Fibroblast of lung (primary cell): ENCODE data around the gene ABHD18. TPM values are rescaled to one million over a fixed set of nuclear protein-coding genes. Genes with fewer than 3 reads are reported as not detected.
"Not testable (repeated sequence)": the region's sequence is repeated elsewhere in the genome, so short reads cannot be mapped to it uniquely, and the experiment has no call there.

ENCODE experiments used
- DNase-seq, 2 donors: peaks; one replicate each; pipeline versions ENCODE4 v3.0.0 to v3.0.0-alpha.2; 2010; ENCODE audit warnings: low read depth in 2 of 2
- H2AFZ ChIP-seq: 2 replicates; pipeline ENCODE4 v1.5.1; 2012; ENCODE audit warnings: low read length, control low read depth, inconsistent platforms
- H3K27ac ChIP-seq: 2 replicates; pipeline ENCODE4 v1.5.1; 2011; ENCODE audit warnings: low read length, control low read depth; ENCODE audit not compliant: insufficient read depth
- H3K27me3 ChIP-seq: 2 replicates; pipeline ENCODE4 v1.5.1; 2011; ENCODE audit warnings: mild to moderate bottlenecking, low read length; ENCODE audit not compliant: control insufficient read depth, insufficient read depth
- H3K36me3 ChIP-seq: 2 replicates; pipeline ENCODE4 v1.5.1; 2011; ENCODE audit warnings: low read length; ENCODE audit not compliant: control insufficient read depth, insufficient read depth
- H3K4me1 ChIP-seq: 2 replicates; pipeline ENCODE4 v1.5.1; 2011; ENCODE audit warnings: low read length; ENCODE audit not compliant: control insufficient read depth, insufficient read depth; ENCODE audit errors: extremely low read depth
- H3K4me2 ChIP-seq: 2 replicates; pipeline ENCODE4 v1.5.1; 2011; ENCODE audit warnings: low read length, control low read depth; ENCODE audit not compliant: insufficient read depth; ENCODE audit errors: extremely low read depth
- H3K4me3 ChIP-seq, 4 experiments: fragments of 200-600 bp in 1 of 4; sonication (generic) in 1 of 4; replicated peaks in 1 of 4; 2 replicates each; pipeline ENCODE4 v1.5.1; 2011 to 2016; ENCODE audit warnings: low read length in 4 of 4, low read depth in 3 of 4, mild to moderate bottlenecking in 3 of 4, control low read depth in 2 of 4, inconsistent platforms in 1 of 4, mixed read lengths in 1 of 4; ENCODE audit not compliant: insufficient read depth in 1 of 4; ENCODE audit errors: control extremely low read depth in 1 of 4
- H3K79me2 ChIP-seq: 2 replicates; pipeline ENCODE4 v1.5.1; 2012; ENCODE audit warnings: mild to moderate bottlenecking, low read length, inconsistent platforms; ENCODE audit not compliant: control insufficient read depth, insufficient read depth
- H3K9ac ChIP-seq: 2 replicates; pipeline ENCODE4 v1.5.1; 2011; ENCODE audit warnings: mild to moderate bottlenecking, low read length, control low read depth; ENCODE audit not compliant: insufficient read depth
- H3K9me3 ChIP-seq: 2 replicates; pipeline ENCODE4 v1.5.1; 2012; ENCODE audit warnings: low read depth, low read length; ENCODE audit not compliant: control insufficient read depth, insufficient read depth
- H4K20me1 ChIP-seq: 2 replicates; pipeline ENCODE4 v1.5.1; 2011; ENCODE audit warnings: low read length; ENCODE audit not compliant: control insufficient read depth, insufficient read depth; ENCODE audit errors: extremely low read depth
- EZH2 ChIP-seq: IDR thresholded peaks from 2 replicates; pipeline ENCODE4 v1.5.1; 2012; ENCODE audit warnings: low read length, control low read depth, mild to moderate bottlenecking; ENCODE audit errors: missing control alignments
- polyA plus RNA-seq, 2 donors: library from polyadenylated mRNA; depleted of rRNA in 1 of 2; stranded (reverse) in 1 of 2; unstranded in 1 of 2; fragments of >200 nt; gene quantifications; 2 replicates each; pipeline ENCODE4 v1.2.1, GENCODE V29; 2011 to 2012; ENCODE audit warnings: missing spikeins in 1 of 2
- total RNA-seq: library from RNA; depleted of rRNA; stranded (reverse); fragments of >200 nt; gene quantifications from 2 replicates; pipeline ENCODE4 v1.2.1, GENCODE V29; 2014
- TF ChIP-seq, protein P1 (sequence below), 2 donors: IDR thresholded peaks in 1 of 2; conservative IDR thresholded peaks in 1 of 2; 1 replicate in 1 of 2; 2 replicates in 1 of 2; pipeline ENCODE4 v1.5.1; 2011 to 2012; ENCODE audit warnings: low read length in 2 of 2, control low read depth in 1 of 2, inconsistent platforms in 1 of 2, low read depth in 1 of 2, mild to moderate bottlenecking in 1 of 2

Gene ABHD18
- total and polyA plus RNA-seq, 2 donors (not counting 1 experiment from before 2014, with no cell fraction given) = 4.2 to 5.3 TPM

DNA sequence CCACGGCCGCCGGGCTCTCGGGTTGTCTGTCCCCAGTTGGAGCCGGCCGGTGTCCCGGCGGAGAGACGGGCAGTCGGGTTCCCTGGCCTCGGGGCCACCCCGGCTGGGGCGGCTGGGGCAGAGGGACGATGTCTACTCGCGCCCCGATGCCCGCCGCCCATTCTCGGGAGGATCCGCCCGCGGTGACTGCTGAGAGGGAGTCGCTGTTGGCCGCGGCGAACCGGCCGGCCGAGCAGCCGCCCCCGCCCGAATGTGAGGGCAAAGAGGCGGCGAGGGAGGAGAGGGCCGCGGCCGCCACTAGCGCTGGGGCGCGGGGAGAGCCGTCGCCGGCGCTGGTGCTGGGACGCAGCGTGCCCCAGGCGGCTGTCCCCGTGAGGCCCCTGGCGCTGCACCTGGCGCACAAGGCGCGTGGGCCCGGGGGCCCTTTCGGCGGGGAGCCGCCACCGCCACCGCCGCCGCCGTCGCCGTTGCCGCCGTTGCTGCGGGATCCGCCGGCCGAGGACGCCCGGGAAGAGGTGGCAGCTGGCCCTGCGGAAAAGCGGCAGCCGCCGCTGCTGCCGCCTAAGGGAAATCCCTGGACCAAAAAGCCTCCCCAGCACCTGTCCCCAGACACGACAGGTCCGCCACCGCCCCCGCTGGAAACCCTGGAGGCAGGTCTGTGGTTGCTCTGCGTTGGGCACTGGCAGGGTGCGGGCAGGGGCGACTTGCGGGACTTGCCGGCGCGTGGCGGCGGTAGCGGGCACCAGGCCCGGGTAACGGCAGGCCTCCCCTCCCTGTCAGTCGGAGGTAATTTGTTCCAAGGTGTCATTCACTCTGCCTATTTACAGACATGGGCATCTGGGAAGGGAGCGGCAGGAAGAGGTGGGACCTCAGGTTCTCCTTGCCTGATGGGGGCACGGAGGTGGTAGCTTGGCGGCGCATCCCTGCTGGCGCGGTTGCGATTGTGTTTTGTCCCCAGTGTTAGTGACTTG lies 96.6 kb downstream of the ABHD18 start:
- peak overlapping the region; percentile 64 for H3K4me2 ChIP-seq
- H3K9me3 ChIP-seq = no peaks in the 10 kb centered on the region
- peak overlapping the region; percentile 59 to 87 (median 76) for H3K4me3 ChIP-seq
- TF ChIP-seq, protein P1, sequence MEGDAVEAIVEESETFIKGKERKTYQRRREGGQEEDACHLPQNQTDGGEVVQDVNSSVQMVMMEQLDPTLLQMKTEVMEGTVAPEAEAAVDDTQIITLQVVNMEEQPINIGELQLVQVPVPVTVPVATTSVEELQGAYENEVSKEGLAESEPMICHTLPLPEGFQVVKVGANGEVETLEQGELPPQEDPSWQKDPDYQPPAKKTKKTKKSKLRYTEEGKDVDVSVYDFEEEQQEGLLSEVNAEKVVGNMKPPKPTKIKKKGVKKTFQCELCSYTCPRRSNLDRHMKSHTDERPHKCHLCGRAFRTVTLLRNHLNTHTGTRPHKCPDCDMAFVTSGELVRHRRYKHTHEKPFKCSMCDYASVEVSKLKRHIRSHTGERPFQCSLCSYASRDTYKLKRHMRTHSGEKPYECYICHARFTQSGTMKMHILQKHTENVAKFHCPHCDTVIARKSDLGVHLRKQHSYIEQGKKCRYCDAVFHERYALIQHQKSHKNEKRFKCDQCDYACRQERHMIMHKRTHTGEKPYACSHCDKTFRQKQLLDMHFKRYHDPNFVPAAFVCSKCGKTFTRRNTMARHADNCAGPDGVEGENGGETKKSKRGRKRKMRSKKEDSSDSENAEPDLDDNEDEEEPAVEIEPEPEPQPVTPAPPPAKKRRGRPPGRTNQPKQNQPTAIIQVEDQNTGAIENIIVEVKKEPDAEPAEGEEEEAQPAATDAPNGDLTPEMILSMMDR (conservative IDR thresholded peaks at IDR 0.05 in 1 of 2, IDR thresholded peaks at IDR 0.05 in 1 of 2; ENCODE audit: low read depth in 1 of 2, low read length in 2 of 2) = peak; percentile 3 to 17
- no peak for TF ChIP-seq EZH2
- H2AFZ ChIP-seq = peak overlapping the region; percentile 60
- peak overlapping the region; percentile 98 for H3K9ac ChIP-seq
- H3K4me1 ChIP-seq = peaks cover 2% of the 10 kb centered on the region
- H3K27me3 ChIP-seq = no peaks in the 10 kb centered on the region
- no peaks in the 10 kb centered on the region for H4K20me1 ChIP-seq
- DNase-seq = peak; percentile 27 to 53
- peak overlapping the region; percentile 93 for H3K27ac ChIP-seq
- H3K36me3 ChIP-seq = no peaks in the 10 kb centered on the region
- peaks cover 34% of the 10 kb centered on the region for H3K79me2 ChIP-seq

DNA sequence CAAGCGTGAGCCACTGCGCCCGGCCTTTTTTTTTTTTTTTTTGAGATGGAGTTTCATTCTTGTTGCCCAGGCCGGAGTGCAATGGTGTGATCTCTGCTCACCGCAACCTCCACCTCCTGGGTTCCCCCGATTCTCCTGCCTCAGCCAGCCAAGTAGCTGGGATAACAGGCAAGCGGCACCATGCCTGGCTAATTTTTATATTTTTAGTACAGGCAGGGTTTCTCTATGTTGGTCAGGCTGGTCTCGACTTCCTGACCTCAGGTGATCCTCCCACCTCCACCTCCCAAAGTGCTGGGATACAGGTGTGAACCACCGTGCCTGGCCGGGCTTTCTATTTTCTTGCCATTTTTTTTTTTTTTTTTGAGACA lies 101.2 kb downstream of the ABHD18 start:
- H3K79me2 ChIP-seq = peaks cover 49% of the 10 kb centered on the region
- H3K27ac ChIP-seq, DNase-seq, H2AFZ ChIP-seq, H3K4me1 ChIP-seq, H3K27me3 ChIP-seq, H3K36me3 ChIP-seq, H3K9ac ChIP-seq, H3K9me3 ChIP-seq, H4K20me1 ChIP-seq, H3K4me3 ChIP-seq, H3K4me2 ChIP-seq: not testable (repeated sequence)

DNA sequence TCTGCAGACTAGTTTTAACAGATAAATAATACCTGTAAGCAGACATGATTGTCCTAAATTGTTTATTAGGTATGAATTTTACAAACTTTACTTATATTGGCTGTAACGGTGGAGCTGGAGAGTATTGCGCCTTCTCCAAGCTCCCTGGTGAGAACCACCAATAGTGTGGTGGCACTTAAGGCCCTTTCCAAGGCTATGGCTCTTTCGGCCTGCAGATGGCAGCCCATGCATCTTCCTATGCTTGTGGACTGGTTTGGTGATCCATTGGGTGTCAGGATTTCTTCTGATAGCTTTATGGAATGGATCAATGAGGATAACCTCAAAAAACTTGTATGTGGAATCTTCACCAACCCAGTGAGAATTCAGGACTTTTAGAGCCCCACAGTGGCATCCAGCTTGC lies 103.7 kb downstream of the ABHD18 start:
- Histone ChIP-seq H3K36me3 (no peaks in the 10 kb centered on the region), H3K27me3 (no peaks in the 10 kb centered on the region), H2AFZ (no peak overlapping the region), H3K4me1 (no peaks in the 10 kb centered on the region), H3K4me2 (no peak overlapping the region), H3K9ac (no peak overlapping the region), H3K4me3 (no peak overlapping the region), H3K79me2 (peaks cover 29% of the 10 kb centered on the region), H3K27ac (no peak overlapping the region), H3K9me3 (no peaks in the 10 kb centered on the region), H4K20me1 (no peaks in the 10 kb centered on the region)
- DNase-seq = peak; percentile 24 to 38
- TF ChIP-seq, protein P1 (conservative IDR thresholded peaks at IDR 0.05 in 1 of 2, IDR thresholded peaks at IDR 0.05 in 1 of 2; ENCODE audit: low read depth in 1 of 2, low read length in 2 of 2) = peak; percentile 26 to 40
- TF ChIP-seq EZH2 = no peak
